ENCODE measurements around the gene GPR156. TPM values are rescaled to one million over a fixed set of nuclear protein-coding genes. Genes with fewer than 3 reads are reported as not detected.

GPR156 gene
- total RNA-seq, 4 donors from 2014 or later, result 0.46 to 0.79 (median 0.62) TPM

DNA sequence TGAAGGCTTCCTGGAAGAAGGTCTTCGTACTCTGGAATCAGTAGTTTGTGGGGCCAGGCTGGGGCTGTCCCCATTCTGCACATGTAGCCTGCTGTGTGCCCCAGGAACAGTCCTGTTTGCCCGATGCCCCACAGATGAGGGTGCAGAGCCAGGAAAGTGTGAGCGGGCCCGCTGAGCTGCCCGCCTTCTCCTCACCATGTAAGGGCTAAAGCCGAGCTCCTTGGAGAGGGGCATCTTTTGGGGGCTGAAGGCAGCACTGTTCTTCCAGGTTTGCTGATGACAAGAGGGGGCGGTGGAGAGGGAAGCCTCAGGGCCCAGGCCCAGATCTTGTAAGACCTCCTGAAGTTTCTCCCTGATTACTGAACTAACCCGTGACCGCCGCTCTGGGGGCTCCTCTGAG lies 117.5 kb downstream of the GPR156 start:
- TF ChIP-seq CTCF (IDR thresholded peaks at IDR 0.05), result no peak
- DNase-seq (ENCODE audit: low spot score), result no peak
- no peak for ATAC-seq (ENCODE audit: low FRiP score)

DNA sequence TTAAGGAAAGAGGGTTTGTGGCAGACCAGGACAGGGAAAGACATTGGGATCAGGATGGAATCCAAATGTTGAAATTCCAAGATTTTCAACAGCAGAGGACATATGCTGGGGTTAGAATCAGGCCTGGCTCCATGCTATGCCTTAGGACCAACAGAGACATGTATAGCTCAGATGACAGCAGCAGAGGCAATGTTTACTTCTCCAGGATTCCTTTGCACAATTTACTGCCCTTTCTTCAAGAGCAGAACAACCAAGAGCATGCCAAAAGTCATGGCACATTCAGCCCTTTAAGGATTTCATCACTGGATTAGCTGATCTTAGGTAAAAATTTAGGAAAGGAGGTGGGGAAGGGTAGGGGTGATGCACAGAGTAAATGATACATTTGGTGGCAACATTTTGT lies 121.2 kb downstream of the GPR156 start:
- no peak for ATAC-seq (ENCODE audit: low FRiP score)
- no peak for DNase-seq (ENCODE audit: low spot score)
- no peak for TF ChIP-seq CTCF (IDR thresholded peaks at IDR 0.05)

GRCh38 chr3:120163026-120163425 lies 122.0 kb downstream of the GPR156 start:
- DNase-seq (ENCODE audit: low spot score) (no peak), ATAC-seq (ENCODE audit: low FRiP score) (no peak)
- no peak for TF ChIP-seq CTCF (IDR thresholded peaks at IDR 0.05)

- DNase-seq (ENCODE audit: low spot score) (no peak), ATAC-seq (ENCODE audit: low FRiP score) (no peak)
- no peak for TF ChIP-seq CTCF (IDR thresholded peaks at IDR 0.05)
Observed at GRCh38 chr3:120162400-120162799, 122.6 kb downstream of the GPR156 start.

GRCh38 chr3:120161902-120162301 lies 123.1 kb downstream of the GPR156 start:
- ATAC-seq (ENCODE audit: low FRiP score) (no peak), DNase-seq (ENCODE audit: low spot score) (no peak)
- TF ChIP-seq CTCF (IDR thresholded peaks at IDR 0.05), result no peak

- peak; percentile 87 for ATAC-seq (ENCODE audit: low FRiP score)
- no peak for TF ChIP-seq CTCF (IDR thresholded peaks at IDR 0.05)
Observed at GRCh38 chr3:120160050-120160449, 125.0 kb downstream of the GPR156 start.

DNA sequence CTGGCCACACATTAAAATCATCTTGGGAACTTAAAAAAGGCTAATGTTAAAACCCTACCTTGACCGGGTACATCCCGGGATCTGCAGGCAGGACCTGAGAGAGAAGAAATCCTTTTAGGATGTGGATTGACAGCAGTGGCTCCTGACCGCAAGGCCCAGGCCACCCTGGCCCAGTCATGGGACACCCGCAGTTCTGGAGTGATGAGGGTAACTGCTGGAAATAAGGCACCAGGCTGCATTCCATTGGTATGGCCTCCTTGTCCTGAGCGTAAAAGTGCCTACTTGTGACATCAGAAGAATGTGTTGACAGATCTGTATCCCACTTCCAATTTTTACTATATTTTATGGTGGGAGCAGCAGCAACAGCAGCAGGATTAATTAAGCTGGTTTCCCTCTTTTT lies 127.3 kb downstream of the GPR156 start:
- ATAC-seq (ENCODE audit: low FRiP score) (no peak), DNase-seq (ENCODE audit: low spot score) (no peak)
- TF ChIP-seq CTCF (IDR thresholded peaks at IDR 0.05), result no peak

More at GRCh38 chr3:120160050-120160449, 125.0 kb downstream of the GPR156 start:
- no peak for DNase-seq (ENCODE audit: low spot score)
